H9 (cell line): ENCODE results near the gene PLEKHG3. TPM values are rescaled to one million over a fixed set of nuclear protein-coding genes. Genes with fewer than 3 reads are reported as not detected.

Experiments used
- DNase-seq: peaks from one replicate; pipeline ENCODE4 v3.0.0-alpha.2; 2017
- H2AFZ ChIP-seq: one replicate; pipeline ENCODE4 v1.6.1; 2013; ENCODE audit warnings: mild to moderate bottlenecking, low read length, control low read depth, moderate library complexity
- H2AK5ac ChIP-seq: 2 replicates; pipeline ENCODE4 v1.6.1; 2013; ENCODE audit warnings: low read length, control low read depth, mixed read lengths; ENCODE audit not compliant: insufficient read length
- H2BK120ac ChIP-seq: one replicate; pipeline ENCODE4 v1.6.1; 2013; ENCODE audit warnings: low read depth, mild to moderate bottlenecking, low read length, control low read depth, inconsistent platforms; ENCODE audit not compliant: poor library complexity, severe bottlenecking
- H2BK12ac ChIP-seq: 2 replicates; pipeline ENCODE4 v1.6.1; 2013; ENCODE audit warnings: low read length, control low read depth, mixed read lengths, low read depth; ENCODE audit not compliant: insufficient read length
- H2BK15ac ChIP-seq: 2 replicates; pipeline ENCODE4 v1.6.1; 2013; ENCODE audit warnings: low read depth, low read length, control low read depth
- H2BK20ac ChIP-seq: one replicate; pipeline ENCODE4 v1.6.1; 2013; ENCODE audit warnings: low read depth, mild to moderate bottlenecking, low read length, control low read depth, inconsistent platforms; ENCODE audit not compliant: poor library complexity, severe bottlenecking
- H2BK5ac ChIP-seq: 2 replicates; pipeline ENCODE4 v1.6.1; 2013; ENCODE audit warnings: low read length, control low read depth, mixed read lengths; ENCODE audit not compliant: insufficient read length
- H3K14ac ChIP-seq: 2 replicates; pipeline ENCODE4 v1.6.1; 2013; ENCODE audit warnings: low read length, control low read depth; ENCODE audit not compliant: insufficient read depth
- H3K18ac ChIP-seq: 2 replicates; pipeline ENCODE4 v1.6.1; 2013; ENCODE audit warnings: low read depth, mild to moderate bottlenecking, mixed read lengths, low read length, control low read depth; ENCODE audit not compliant: insufficient read length
- H3K23ac ChIP-seq: 2 replicates; pipeline ENCODE4 v1.6.1; 2013; ENCODE audit warnings: low read length, control low read depth, mixed read lengths, low read depth; ENCODE audit not compliant: insufficient read length
- H3K23me2 ChIP-seq: 2 replicates; pipeline ENCODE4 v1.6.1; 2013; ENCODE audit warnings: low read depth, mild to moderate bottlenecking, mixed read lengths, low read length, control low read depth; ENCODE audit not compliant: insufficient read length, poor library complexity, severe bottlenecking
- H3K27ac ChIP-seq: 2 replicates; pipeline ENCODE4 v1.5.1; 2013; ENCODE audit warnings: low read length, control low read depth, mixed read lengths, low read depth; ENCODE audit not compliant: insufficient read length
- H3K27me3 ChIP-seq: 2 replicates; pipeline ENCODE4 v1.6.1; 2013; ENCODE audit warnings: low read length, control low read depth, inconsistent platforms; ENCODE audit not compliant: insufficient read depth
- H3K4ac ChIP-seq: 2 replicates; pipeline ENCODE4 v1.6.1; 2013; ENCODE audit warnings: low read depth, mild to moderate bottlenecking, control low read depth, inconsistent platforms, low read length, moderate library complexity
- H3K4me1 ChIP-seq: 2 replicates; pipeline ENCODE4 v1.6.1; 2013; ENCODE audit warnings: low read length, control low read depth, inconsistent platforms; ENCODE audit not compliant: insufficient read depth
- H3K4me2 ChIP-seq: 2 replicates; pipeline ENCODE4 v1.6.1; 2013; ENCODE audit warnings: low read length, control low read depth, mixed read lengths; ENCODE audit not compliant: insufficient read length, insufficient read depth
- H3K56ac ChIP-seq: 2 replicates; pipeline ENCODE4 v1.6.1; 2013; ENCODE audit warnings: low read depth, mild to moderate bottlenecking, mixed read lengths, low read length, control low read depth; ENCODE audit not compliant: insufficient read length
- H3K79me1 ChIP-seq: 2 replicates; pipeline ENCODE4 v1.6.1; 2013; ENCODE audit warnings: low read depth, mild to moderate bottlenecking, moderate library complexity, low read length, control low read depth, inconsistent platforms; ENCODE audit not compliant: insufficient read depth, poor library complexity, severe bottlenecking
- H3K79me2 ChIP-seq: 2 replicates; pipeline ENCODE4 v1.6.1; 2013; ENCODE audit warnings: low read length, control low read depth, inconsistent platforms; ENCODE audit not compliant: insufficient read depth
- H3K9ac ChIP-seq: 2 replicates; pipeline ENCODE4 v1.6.1; 2013; ENCODE audit warnings: low read length, control low read depth, mixed read lengths; ENCODE audit not compliant: insufficient read length; ENCODE audit errors: extremely low read depth
- H3K9me3 ChIP-seq: one replicate; pipeline ENCODE4 v1.6.1; 2013; ENCODE audit warnings: low read depth, low read length, inconsistent platforms; ENCODE audit not compliant: control insufficient read depth
- H3T11ph ChIP-seq: one replicate; pipeline ENCODE4 v1.6.1; 2013; ENCODE audit warnings: mild to moderate bottlenecking, low read length, control low read depth, inconsistent platforms
- H4K20me1 ChIP-seq: one replicate; pipeline ENCODE4 v1.6.1; 2013; ENCODE audit not compliant: control insufficient read depth, insufficient read length, insufficient read depth
- H4K5ac ChIP-seq: 2 replicates; pipeline ENCODE4 v1.6.1; 2013; ENCODE audit warnings: low read depth, mild to moderate bottlenecking, mixed read lengths, low read length, control low read depth; ENCODE audit not compliant: insufficient read length
- H4K8ac ChIP-seq: replicated peaks from 2 replicates; pipeline ENCODE4 v1.6.1; 2013; ENCODE audit warnings: low read length, control low read depth, mixed read lengths, low read depth; ENCODE audit not compliant: insufficient read length
- H4K91ac ChIP-seq: 2 replicates; pipeline ENCODE4 v1.6.1; 2013; ENCODE audit warnings: low read depth, mild to moderate bottlenecking, moderate library complexity, mixed read lengths, low read length, control low read depth; ENCODE audit not compliant: insufficient read length
- H3K27ac Mint-ChIP-seq, 3 experiments: 2 replicates in 2 of 3; 3 replicates in 1 of 3; pipeline ENCODE4 v1.8.0; 2020 to 2021; ENCODE audit warnings: mixed read lengths in 3 of 3, mild to moderate bottlenecking in 1 of 3, moderate library complexity in 1 of 3
- H3K27me3 Mint-ChIP-seq: 2 replicates; pipeline ENCODE4 v1.8.0; 2021; ENCODE audit warnings: low read depth, mild to moderate bottlenecking, moderate library complexity, mixed read lengths
- H3K36me3 Mint-ChIP-seq, 3 experiments: 2 replicates in 2 of 3; 3 replicates in 1 of 3; pipeline ENCODE4 v1.8.0; 2020 to 2021; ENCODE audit warnings: low read depth in 3 of 3, mixed read lengths in 3 of 3; ENCODE audit not compliant: insufficient read depth in 1 of 3
- H3K4me1 Mint-ChIP-seq, 2 experiments: 2 replicates each; pipeline ENCODE4 v1.8.0; 2020; ENCODE audit warnings: mixed read lengths in 2 of 2
- H3K4me3 Mint-ChIP-seq, 2 experiments: 2 replicates in 1 of 2; 3 replicates in 1 of 2; pipeline ENCODE4 v1.8.0; 2020 to 2021; ENCODE audit warnings: mild to moderate bottlenecking in 2 of 2, mixed read lengths in 2 of 2, moderate library complexity in 1 of 2
- H3K9me3 Mint-ChIP-seq, 2 experiments: 2 replicates in 1 of 2; 3 replicates in 1 of 2; pipeline ENCODE4 v1.8.0; 2020; ENCODE audit warnings: mild to moderate bottlenecking in 2 of 2, mixed read lengths in 2 of 2, moderate library complexity in 1 of 2
- WGBS: extraction: QIAGEN DNeasy Blood & Tissue Kit; methylation state at CpG from one replicate; pipeline ENCODE4 v1.1.7; 2013; ENCODE audit warnings: missing lambda C conversion rate, low lambda C conversion rate, mixed read lengths; ENCODE audit not compliant: insufficient read length; ENCODE audit errors: extremely low coverage; 5-methylcytosine and 5-hydroxymethylcytosine counted together
- total RNA-seq: library from RNA; stranded (reverse); gene quantifications from 2 replicates; pipeline ENCODE4 v1.2.1, GENCODE V29; 2021
- TF ChIP-seq, protein P1 (sequence below): fragments of 200-600 bp; sonication (generic); conservative IDR thresholded peaks from 3 replicates; pipeline ENCODE4 v1.8.0; 2021; ENCODE audit warnings: antibody characterized with exemption, mild to moderate bottlenecking

Gene PLEKHG3
- total RNA-seq, 1 experiment from 2014 or later = 48.5 TPM

DNA sequence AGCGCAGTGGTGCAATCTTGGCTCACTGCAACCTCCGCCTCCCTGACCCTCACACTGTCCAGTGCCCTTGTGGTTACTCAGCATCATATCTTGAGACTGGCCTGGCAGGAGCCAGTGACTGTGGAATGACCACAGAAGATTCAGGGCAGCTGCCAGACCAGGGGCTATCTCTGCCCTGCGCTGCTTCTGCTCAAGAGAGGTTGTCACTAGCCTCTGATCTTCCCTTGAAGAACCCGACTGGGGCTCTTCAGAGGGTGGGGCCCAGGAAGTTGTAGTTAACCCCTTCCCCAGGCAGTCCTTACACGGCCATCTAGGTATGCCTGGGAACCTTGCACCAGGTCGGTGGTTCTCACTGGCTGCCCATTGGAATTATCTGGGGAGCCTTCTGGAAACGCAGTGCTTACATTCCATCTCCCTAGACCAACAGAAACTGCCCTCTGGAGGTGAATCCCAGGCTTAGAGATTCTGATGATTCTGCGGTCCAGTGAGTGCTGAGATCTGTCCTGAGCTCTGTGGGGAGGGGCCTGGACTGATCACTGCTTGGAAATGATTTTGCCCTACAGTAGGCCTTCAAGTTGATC is 41.4 kb downstream of the PLEKHG3 start:
- H4K8ac ChIP-seq = no peak overlapping the region
- DNase-seq = no peak
- H3K14ac ChIP-seq = no peak overlapping the region
- no peaks in the 10 kb centered on the region for H3K27me3 ChIP-seq
- Mint-ChIP-seq H3K4me1 (peaks cover 4 to 9% of the 10 kb centered on the region in 2 experiments; a peak in 1 of 4 replicates), H3K36me3 (peaks cover 39 to 60% (median 52%) of the 10 kb centered on the region in 3 experiments), H3K27me3 (no peaks in the 10 kb centered on the region), H3K4me3 (no peak overlapping the region), H3K27ac (peak overlapping the region in 1 of 3 experiments; percentile 79; a peak in 3 of 7 replicates), H3K9me3 (no peaks in the 10 kb centered on the region)
- H3K56ac ChIP-seq = no peak overlapping the region
- H2BK120ac ChIP-seq = no peak overlapping the region
- H2BK5ac ChIP-seq = no peak overlapping the region
- no peak overlapping the region for H3K4me2 ChIP-seq
- H3K27ac ChIP-seq = no peak overlapping the region
- no peak overlapping the region for H2AFZ ChIP-seq
- no peak overlapping the region for H2AK5ac ChIP-seq
- no peak overlapping the region for H4K5ac ChIP-seq
- no peak overlapping the region for H2BK12ac ChIP-seq
- H3K4ac ChIP-seq = no peak overlapping the region
- H3K9me3 ChIP-seq = no peaks in the 10 kb centered on the region
- H3K9ac ChIP-seq = no peak overlapping the region
- no peak overlapping the region for H4K91ac ChIP-seq
- no peaks in the 10 kb centered on the region for H4K20me1 ChIP-seq
- WGBS = no CpG with 5 or more reads among the region's 8 CpGs
- no peaks in the 10 kb centered on the region for H3K79me1 ChIP-seq
- TF ChIP-seq, protein P1, sequence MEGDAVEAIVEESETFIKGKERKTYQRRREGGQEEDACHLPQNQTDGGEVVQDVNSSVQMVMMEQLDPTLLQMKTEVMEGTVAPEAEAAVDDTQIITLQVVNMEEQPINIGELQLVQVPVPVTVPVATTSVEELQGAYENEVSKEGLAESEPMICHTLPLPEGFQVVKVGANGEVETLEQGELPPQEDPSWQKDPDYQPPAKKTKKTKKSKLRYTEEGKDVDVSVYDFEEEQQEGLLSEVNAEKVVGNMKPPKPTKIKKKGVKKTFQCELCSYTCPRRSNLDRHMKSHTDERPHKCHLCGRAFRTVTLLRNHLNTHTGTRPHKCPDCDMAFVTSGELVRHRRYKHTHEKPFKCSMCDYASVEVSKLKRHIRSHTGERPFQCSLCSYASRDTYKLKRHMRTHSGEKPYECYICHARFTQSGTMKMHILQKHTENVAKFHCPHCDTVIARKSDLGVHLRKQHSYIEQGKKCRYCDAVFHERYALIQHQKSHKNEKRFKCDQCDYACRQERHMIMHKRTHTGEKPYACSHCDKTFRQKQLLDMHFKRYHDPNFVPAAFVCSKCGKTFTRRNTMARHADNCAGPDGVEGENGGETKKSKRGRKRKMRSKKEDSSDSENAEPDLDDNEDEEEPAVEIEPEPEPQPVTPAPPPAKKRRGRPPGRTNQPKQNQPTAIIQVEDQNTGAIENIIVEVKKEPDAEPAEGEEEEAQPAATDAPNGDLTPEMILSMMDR = peak; percentile 45; the same call in 2 of the 3 replicates
- H3K4me1 ChIP-seq = no peaks in the 10 kb centered on the region
- H2BK15ac ChIP-seq = no peak overlapping the region
- H3T11ph ChIP-seq = no peak overlapping the region
- no peak overlapping the region for H2BK20ac ChIP-seq
- no peaks in the 10 kb centered on the region for H3K79me2 ChIP-seq
- no peak overlapping the region for H3K18ac ChIP-seq
- H3K23me2 ChIP-seq = no peaks in the 10 kb centered on the region
- H3K23ac ChIP-seq = no peak overlapping the region
